Astrocyte of the spinal cord (primary cell): ENCODE data around the gene AHSA1.

Experiments
- DNase-seq: peaks from one replicate; pipeline ENCODE4 v3.0.0; 2011; ENCODE audit warnings: low read depth, low spot score
- H3K4me3 ChIP-seq: 2 replicates; pipeline ENCODE4 v1.5.1; 2011; ENCODE audit warnings: low read depth, mild to moderate bottlenecking, low read length, moderate library complexity
- CTCF ChIP-seq: IDR thresholded peaks from 2 replicates; pipeline ENCODE4 v1.5.1; 2012; ENCODE audit warnings: low read depth, mild to moderate bottlenecking, low read length, inconsistent platforms
- in situ Hi-C: cut with HindIII; loops from 2 replicates; pipeline ENCODE4 v1.10.0; 2017; ENCODE audit warnings: low sequenced_read_pairs

Gene AHSA1

DNA sequence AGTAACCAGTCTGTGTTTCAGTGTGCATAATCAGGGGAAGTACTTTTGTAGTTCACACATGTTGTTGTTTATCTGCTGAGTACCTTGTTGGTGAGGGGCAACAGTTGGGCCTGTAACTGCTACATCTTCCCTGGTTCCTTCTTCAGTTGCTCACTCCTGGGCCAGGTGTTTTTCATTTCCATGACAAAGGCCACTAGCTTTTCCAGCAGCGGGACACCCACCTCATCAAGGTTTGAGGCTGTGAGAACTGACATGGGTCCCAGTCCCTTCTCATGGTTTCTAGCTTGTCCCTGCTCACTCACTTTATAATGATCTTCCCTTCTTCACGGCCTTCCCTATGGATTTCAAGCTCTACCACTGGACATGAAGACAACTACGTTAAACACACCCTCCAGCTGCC is 33.0 kb upstream of the AHSA1 start:
- no peak overlapping the region for H3K4me3 ChIP-seq
- no peak for TF ChIP-seq CTCF
- no peak for DNase-seq
- in situ Hi-C loops, result no loop called here

GRCh38 chr14:77426396-77426795 is 31.5 kb upstream of the AHSA1 start:
- no peak overlapping the region for H3K4me3 ChIP-seq
- in situ Hi-C loops, result no loop called here
- no peak for TF ChIP-seq CTCF
- no peak for DNase-seq

GRCh38 chr14:77436042-77436441 is 21.9 kb upstream of the AHSA1 start:
- no peak for DNase-seq
- no peak for TF ChIP-seq CTCF
- in situ Hi-C loops, result no loop called here
- H3K4me3 ChIP-seq, result no peak overlapping the region

DNA sequence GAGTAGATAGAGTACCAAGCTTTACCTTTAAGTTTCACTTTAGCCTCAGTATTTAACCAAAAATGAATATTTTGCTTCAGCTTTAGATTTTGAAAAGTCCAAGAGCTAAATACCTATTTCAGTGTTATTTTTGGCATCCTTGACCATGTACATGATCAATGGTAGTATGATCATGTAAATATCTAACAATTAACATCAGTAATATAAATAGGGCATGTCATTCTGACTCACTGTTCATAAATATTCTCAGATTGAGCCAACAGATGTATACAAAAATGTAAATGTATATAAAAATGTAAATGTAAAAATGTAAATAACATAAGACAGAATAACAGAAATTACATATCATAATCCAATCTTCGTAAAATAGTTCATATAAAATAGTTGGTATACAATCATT is 19.3 kb upstream of the AHSA1 start:
- H3K4me3 ChIP-seq, result no peak overlapping the region
- DNase-seq, result no peak
- in situ Hi-C loops, result no loop called here
- no peak for TF ChIP-seq CTCF

DNA sequence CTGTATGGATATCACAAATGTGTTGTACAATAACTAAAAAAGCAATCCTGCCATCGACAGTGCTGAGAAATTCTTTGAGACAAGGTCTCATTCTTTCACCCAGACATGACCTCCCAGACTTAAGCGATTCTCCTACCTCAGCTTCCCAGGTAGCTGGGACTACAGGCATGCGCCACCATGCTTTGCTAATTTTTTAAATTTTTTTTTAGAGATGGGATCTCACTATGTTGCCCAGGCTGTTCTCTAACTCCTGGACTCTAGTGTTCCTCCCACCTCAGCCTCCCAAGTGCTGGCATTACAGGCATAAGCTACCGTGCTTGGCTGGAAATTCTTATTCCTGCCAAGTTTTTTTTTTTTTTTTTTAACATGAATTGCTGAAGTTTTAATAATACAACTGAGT is 18.0 kb upstream of the AHSA1 start:
- no peak for DNase-seq
- in situ Hi-C loops, result no loop called here
- no peak overlapping the region for H3K4me3 ChIP-seq
- no peak for TF ChIP-seq CTCF

DNA sequence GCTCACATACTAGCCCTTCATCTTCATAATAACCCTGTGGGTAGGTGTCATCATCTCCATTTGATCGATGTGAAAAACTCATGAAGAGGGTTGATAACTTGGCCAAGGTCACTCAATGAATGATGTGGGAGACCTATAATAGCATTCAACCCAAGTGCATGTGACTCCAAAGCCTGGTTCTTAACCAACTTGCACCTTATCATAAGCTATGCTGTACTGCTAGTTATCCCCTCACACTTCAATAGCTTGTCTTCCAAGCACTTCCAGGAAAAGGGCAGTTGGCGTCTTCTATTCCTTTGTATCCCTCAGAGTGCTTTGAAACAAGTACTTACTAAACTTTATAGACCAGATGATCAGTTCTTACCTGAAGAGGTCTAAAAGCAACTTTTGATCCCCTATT is 15.7 kb upstream of the AHSA1 start:
- in situ Hi-C loops, result no loop called here
- TF ChIP-seq CTCF, result no peak
- no peak overlapping the region for H3K4me3 ChIP-seq
- no peak for DNase-seq
